Subcutaneous abdominal adipose tissue (tissue), 5 donors: ENCODE results near the gene CACFD1.

Experiments
- H3K27ac ChIP-seq: one replicate; pipeline ENCODE4 v1.7.0; 2013; ENCODE audit warnings: low read depth, mild to moderate bottlenecking, inconsistent platforms, low read length, moderate library complexity
- H3K27me3 ChIP-seq, 5 donors: one replicate each; pipeline ENCODE4 v1.7.0; 2013; ENCODE audit warnings: low read length in 5 of 5, inconsistent platforms in 1 of 5; ENCODE audit not compliant: control insufficient read depth in 5 of 5, insufficient read depth in 4 of 5
- H3K36me3 ChIP-seq, 5 donors: one replicate each; pipeline ENCODE4 v1.7.0; 2013; ENCODE audit warnings: low read length in 5 of 5; ENCODE audit not compliant: control insufficient read depth in 5 of 5, insufficient read depth in 5 of 5
- H3K4me1 ChIP-seq, 5 donors: one replicate each; pipeline ENCODE4 v1.7.0; 2013; ENCODE audit warnings: low read length in 5 of 5, mild to moderate bottlenecking in 3 of 5, moderate library complexity in 1 of 5; ENCODE audit not compliant: control insufficient read depth in 5 of 5, insufficient read depth in 5 of 5
- H3K4me3 ChIP-seq, 5 donors: one replicate each; pipeline ENCODE4 v1.7.0; 2013; ENCODE audit warnings: low read length in 5 of 5, low read depth in 1 of 5
- H3K9ac ChIP-seq, 5 donors: one replicate each; pipeline ENCODE4 v1.7.0; 2013; ENCODE audit warnings: low read length in 5 of 5, mild to moderate bottlenecking in 4 of 5, moderate library complexity in 3 of 5
- H3K9me3 ChIP-seq, 5 donors: one replicate each; pipeline ENCODE4 v1.7.0; 2013; ENCODE audit warnings: low read length in 5 of 5; ENCODE audit not compliant: control insufficient read depth in 5 of 5
- donor health status: healthy.
- donor health status: healthy.
- donor health status: healthy.
- donor health status: healthy.
- donor health status: healthy.

The CACFD1 gene

DNA sequence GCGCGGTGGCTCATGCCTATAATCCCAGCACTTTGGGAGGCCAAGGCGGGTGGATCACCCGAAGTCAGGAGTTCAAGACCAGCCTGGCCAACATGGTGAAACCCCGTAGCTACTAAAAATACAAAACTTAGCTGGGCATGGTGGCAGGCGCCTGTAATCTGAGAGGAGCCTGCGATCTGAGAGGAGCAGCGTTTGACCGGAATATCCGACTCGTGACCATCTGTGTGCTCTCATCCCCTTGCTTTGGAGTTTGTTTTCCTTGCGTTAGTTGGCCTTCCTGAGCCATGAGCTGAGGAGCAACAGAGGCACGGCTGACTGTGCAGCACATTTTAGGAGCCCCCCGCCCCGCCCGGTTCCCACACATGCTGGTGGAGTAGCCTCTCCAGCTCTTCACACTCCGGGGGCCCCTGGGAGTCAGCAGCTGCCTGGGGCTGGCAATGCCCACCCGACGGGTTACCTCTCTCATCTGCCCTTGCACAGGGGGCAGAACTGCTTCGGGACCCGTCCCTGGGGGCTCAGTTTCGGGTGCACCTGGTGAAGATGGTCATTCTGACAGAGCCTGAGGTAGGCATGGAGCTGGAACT is 34.6 kb upstream of the CACFD1 start:
- Histone ChIP-seq H3K4me3 (no peak overlapping the region), H3K4me1 (peaks cover 0 to 7% (median 0%) of the 10 kb centered on the region in 5 donors), H3K27ac (no peak overlapping the region), H3K9me3 (no peaks in the 10 kb centered on the region), H3K36me3 (peaks cover 0 to 8% (median 0%) of the 10 kb centered on the region in 5 donors), H3K9ac (no peak overlapping the region), H3K27me3 (peaks cover 4 to 29% (median 21%) of the 10 kb centered on the region in 5 donors)

GRCh38 chr9:133426011-133426410 is 33.8 kb upstream of the CACFD1 start:
- Histone ChIP-seq H3K27me3 (peaks cover 4 to 29% (median 21%) of the 10 kb centered on the region in 5 donors), H3K36me3 (peaks cover 0 to 8% (median 0%) of the 10 kb centered on the region in 5 donors), H3K9ac (no peak overlapping the region), H3K27ac (no peak overlapping the region), H3K9me3 (no peaks in the 10 kb centered on the region), H3K4me3 (no peak overlapping the region), H3K4me1 (peaks cover 0 to 7% (median 0%) of the 10 kb centered on the region in 5 donors)

GRCh38 chr9:133427658-133428348 is 32.0 kb upstream of the CACFD1 start:
- H3K27ac ChIP-seq: no peak overlapping the region
- peaks cover 0 to 7% (median 0%) of the 10 kb centered on the region in 5 donors for H3K4me1 ChIP-seq
- H3K27me3 ChIP-seq: peaks cover 4 to 29% (median 21%) of the 10 kb centered on the region in 5 donors
- H3K9me3 ChIP-seq: no peaks in the 10 kb centered on the region
- peaks cover 0 to 8% (median 0%) of the 10 kb centered on the region in 5 donors for H3K36me3 ChIP-seq
- no peak overlapping the region for H3K9ac ChIP-seq
- no peak overlapping the region for H3K4me3 ChIP-seq

DNA sequence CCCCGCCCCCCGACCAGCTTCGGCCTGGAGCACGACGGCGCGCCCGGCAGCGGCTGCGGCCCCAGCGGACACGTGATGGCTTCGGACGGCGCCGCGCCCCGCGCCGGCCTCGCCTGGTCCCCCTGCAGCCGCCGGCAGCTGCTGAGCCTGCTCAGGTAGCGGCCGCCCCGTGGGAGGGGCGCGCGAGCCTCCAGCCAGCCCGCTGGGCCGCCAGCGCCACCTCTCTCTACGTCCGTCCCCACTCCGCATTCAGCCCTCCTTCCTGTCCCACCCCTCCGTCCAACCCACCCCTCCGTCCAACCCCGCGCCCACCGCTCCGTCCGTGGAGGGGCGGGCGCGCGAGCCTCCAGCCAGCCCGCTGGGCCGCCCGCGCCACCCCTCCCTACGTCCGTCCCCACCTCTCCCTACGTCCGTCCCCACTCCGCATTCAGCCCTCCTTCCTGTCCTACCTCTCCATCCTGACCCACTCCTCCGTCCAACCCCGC is 31.1 kb upstream of the CACFD1 start:
- Histone ChIP-seq H3K9me3 (no peaks in the 10 kb centered on the region), H3K36me3 (peaks cover 0 to 8% (median 0%) of the 10 kb centered on the region in 5 donors), H3K4me1 (peaks cover 0 to 7% (median 0%) of the 10 kb centered on the region in 5 donors), H3K4me3 (no peak overlapping the region), H3K27ac (no peak overlapping the region), H3K9ac (no peak overlapping the region), H3K27me3 (peaks cover 4 to 29% (median 21%) of the 10 kb centered on the region in 5 donors)

DNA sequence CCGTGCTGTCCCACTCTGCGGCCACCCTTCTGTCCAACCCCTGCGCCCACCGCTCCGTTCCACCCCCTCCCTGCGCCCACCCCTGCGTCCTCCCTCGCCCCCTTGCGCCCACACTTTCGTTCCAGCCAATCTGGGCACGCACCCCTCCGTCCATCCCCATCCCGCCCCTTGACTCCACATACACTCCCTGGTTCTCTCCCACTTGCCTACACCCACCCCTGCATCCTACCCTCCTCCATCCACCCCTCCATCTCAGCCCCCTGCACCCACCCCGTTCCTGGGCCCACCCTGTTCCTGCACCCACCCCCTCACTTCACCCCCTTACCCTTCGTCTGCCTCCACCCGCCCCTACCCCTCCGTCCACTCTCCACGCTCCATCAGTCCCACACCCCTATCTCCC is 30.6 kb upstream of the CACFD1 start:
- H3K36me3 ChIP-seq: peaks cover 0 to 8% (median 0%) of the 10 kb centered on the region in 5 donors
- H3K4me1 ChIP-seq: peaks cover 0 to 7% (median 0%) of the 10 kb centered on the region in 5 donors
- peaks cover 4 to 27% (median 21%) of the 10 kb centered on the region in 5 donors for H3K27me3 ChIP-seq
- no peak overlapping the region for H3K4me3 ChIP-seq
- H3K9ac ChIP-seq: no peak overlapping the region
- H3K27ac ChIP-seq: no peak overlapping the region
- H3K9me3 ChIP-seq: no peaks in the 10 kb centered on the region

DNA sequence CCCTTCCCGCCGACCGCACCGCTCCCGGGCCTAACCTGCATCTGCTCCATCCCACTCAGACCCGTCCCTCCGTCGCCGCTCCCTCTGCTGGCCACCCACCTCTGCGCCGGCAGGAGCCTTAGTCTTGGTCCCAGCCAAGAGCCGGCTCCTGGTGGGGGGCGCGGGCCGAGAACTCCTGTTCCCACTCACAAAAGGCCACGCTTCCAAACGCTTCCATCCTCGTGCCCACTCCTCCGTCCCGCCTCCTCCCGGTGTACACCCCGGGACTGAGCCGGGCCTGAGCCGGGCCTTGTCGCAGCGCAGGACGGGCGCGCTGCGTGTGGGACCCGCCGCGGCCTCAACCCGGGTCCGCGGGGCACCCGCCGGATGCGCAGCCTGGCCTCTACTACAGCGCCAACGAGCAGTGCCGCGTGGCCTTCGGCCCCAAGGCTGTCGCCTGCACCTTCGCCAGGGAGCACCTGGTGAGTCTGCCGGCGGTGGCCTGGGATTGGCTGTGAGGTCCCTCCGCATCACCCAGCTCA is 30.1 kb upstream of the CACFD1 start:
- H3K36me3 ChIP-seq: peaks cover 0 to 8% (median 0%) of the 10 kb centered on the region in 5 donors
- no peaks in the 10 kb centered on the region for H3K9me3 ChIP-seq
- H3K4me3 ChIP-seq: no peak overlapping the region
- H3K27me3 ChIP-seq: peaks cover 4 to 23% (median 21%) of the 10 kb centered on the region in 5 donors
- peaks cover 0 to 7% (median 0%) of the 10 kb centered on the region in 5 donors for H3K4me1 ChIP-seq
- H3K27ac ChIP-seq: no peak overlapping the region
- no peak overlapping the region for H3K9ac ChIP-seq

DNA sequence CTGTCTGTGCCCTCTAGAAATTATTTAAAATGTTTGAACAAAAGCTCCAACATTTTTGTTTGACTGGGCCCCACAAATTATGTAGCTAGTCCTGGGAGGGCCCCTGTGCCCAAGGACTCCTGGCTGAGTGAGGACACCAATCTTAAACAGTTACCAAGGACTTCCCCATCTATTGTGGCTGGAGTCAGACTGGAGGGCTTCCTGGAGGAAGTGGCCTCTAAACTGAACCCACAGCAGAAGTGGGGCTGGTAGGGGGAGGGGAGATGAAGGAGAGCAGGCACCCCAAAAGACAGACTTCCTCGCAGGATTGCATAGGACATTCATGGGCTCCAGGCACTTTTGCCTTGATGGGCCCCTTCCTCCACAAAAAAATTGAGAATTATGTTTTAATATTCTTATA is 29.5 kb upstream of the CACFD1 start:
- Histone ChIP-seq H3K27ac (no peak overlapping the region), H3K9ac (no peak overlapping the region), H3K4me3 (no peak overlapping the region)

DNA sequence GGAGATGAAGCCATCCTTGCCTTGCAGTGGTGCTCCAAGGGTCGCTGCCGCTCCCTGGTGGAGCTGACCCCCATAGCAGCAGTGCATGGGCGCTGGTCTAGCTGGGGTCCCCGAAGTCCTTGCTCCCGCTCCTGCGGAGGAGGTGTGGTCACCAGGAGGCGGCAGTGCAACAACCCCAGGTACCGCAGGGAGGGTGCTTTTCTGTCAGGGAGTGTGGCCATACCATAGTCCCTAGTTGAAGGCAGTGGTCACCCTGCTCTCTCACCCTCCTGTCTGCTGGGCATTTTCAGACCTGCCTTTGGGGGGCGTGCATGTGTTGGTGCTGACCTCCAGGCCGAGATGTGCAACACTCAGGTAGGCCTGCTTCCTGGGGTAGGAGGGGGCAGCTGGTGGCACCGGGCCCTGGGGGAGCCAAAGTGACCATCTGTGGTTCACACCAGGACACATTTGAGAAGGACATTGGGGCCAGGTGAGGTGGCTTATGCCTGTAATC is 26.4 kb upstream of the CACFD1 start:
- Histone ChIP-seq H3K4me1 (peaks cover 0 to 4% (median 0%) of the 10 kb centered on the region in 5 donors), H3K27ac (no peak overlapping the region), H3K4me3 (no peak overlapping the region), H3K27me3 (peaks cover 0 to 8% (median 5%) of the 10 kb centered on the region in 5 donors), H3K9ac (no peak overlapping the region), H3K36me3 (no peaks in the 10 kb centered on the region), H3K9me3 (no peaks in the 10 kb centered on the region)

More for the DNA sequence above, 29.5 kb upstream of the CACFD1 start:
- Histone ChIP-seq H3K36me3 (peaks cover 0 to 8% (median 0%) of the 10 kb centered on the region in 5 donors), H3K4me1 (peaks cover 0 to 7% (median 0%) of the 10 kb centered on the region in 5 donors), H3K9me3 (no peaks in the 10 kb centered on the region), H3K27me3 (peaks cover 4 to 23% (median 21%) of the 10 kb centered on the region in 5 donors)

- H3K36me3 ChIP-seq: peaks cover 0 to 4% (median 0%) of the 10 kb centered on the region in 5 donors
- H3K4me3 ChIP-seq: no peak overlapping the region
- H3K4me1 ChIP-seq: no peaks in the 10 kb centered on the region
- H3K9me3 ChIP-seq: no peaks in the 10 kb centered on the region
- no peak overlapping the region for H3K27ac ChIP-seq
- H3K27me3 ChIP-seq: no peaks in the 10 kb centered on the region
- H3K9ac ChIP-seq: no peak overlapping the region
Observed at GRCh38 chr9:133436681-133437080, 23.1 kb upstream of the CACFD1 start.
